GM23338 (cell line): Measurements from ENCODE around the gene C20orf173. TPM values are rescaled to one million over a fixed set of nuclear protein-coding genes. Genes with fewer than 3 reads are reported as not detected.

Experiments
- ATAC-seq: fragments of 200-7000 bp; cut with Tn5 transposase; 3 replicates; pipeline ENCODE4 v1.9.1; 2020
- DNase-seq: peaks from one replicate; pipeline ENCODE4 v3.0.0-alpha.2; 2015; ENCODE audit warnings: low spot score
- H2AFZ ChIP-seq: fragments of 200-600 bp; sonication (generic); 2 replicates; pipeline ENCODE4 v1.8.0; 2016; ENCODE audit warnings: antibody characterized with exemption, mild to moderate bottlenecking, moderate library complexity
- H3F3A ChIP-seq: fragments of 200-600 bp; sonication (generic); replicated peaks from 2 replicates; pipeline ENCODE4 v1.8.0; 2017; ENCODE audit warnings: antibody characterized with exemption, mixed run types, low read depth
- H3K27ac ChIP-seq: fragments of 200-600 bp; sonication (generic); 2 replicates; pipeline ENCODE4 v1.6.1; 2016; ENCODE audit warnings: low read depth
- H3K27me3 ChIP-seq: fragments of 200-600 bp; sonication (generic); 2 replicates; pipeline ENCODE4 v1.8.0; 2016; ENCODE audit warnings: mild to moderate bottlenecking, mixed run types, moderate library complexity; ENCODE audit not compliant: insufficient read depth
- H3K36me3 ChIP-seq: fragments of 200-600 bp; sonication (generic); 2 replicates; pipeline ENCODE4 v1.8.0; 2016; ENCODE audit warnings: mild to moderate bottlenecking; ENCODE audit not compliant: insufficient read depth
- H3K4me1 ChIP-seq: fragments of 200-600 bp; sonication (generic); 2 replicates; pipeline ENCODE4 v1.8.0; 2016; ENCODE audit warnings: mild to moderate bottlenecking, moderate library complexity; ENCODE audit not compliant: insufficient read depth
- H3K4me2 ChIP-seq: fragments of 200-600 bp; sonication (generic); 2 replicates; pipeline ENCODE4 v1.7.1; 2017; ENCODE audit warnings: mixed run types
- H3K4me3 ChIP-seq: fragments of 200-600 bp; sonication (generic); 2 replicates; pipeline ENCODE4 v1.6.1; 2016; ENCODE audit warnings: mixed run types
- H3K79me2 ChIP-seq: fragments of 200-600 bp; sonication (generic); replicated peaks from 2 replicates; pipeline ENCODE4 v1.8.0; 2017; ENCODE audit warnings: mild to moderate bottlenecking; ENCODE audit not compliant: insufficient read depth
- H3K9me2 ChIP-seq: fragments of 200-600 bp; sonication (generic); 2 replicates; pipeline ENCODE4 v1.8.0; 2017; ENCODE audit not compliant: insufficient read depth
- H4K20me1 ChIP-seq: fragments of 200-600 bp; sonication (generic); replicated peaks from 2 replicates; pipeline ENCODE4 v1.8.0; 2017; ENCODE audit warnings: mild to moderate bottlenecking; ENCODE audit not compliant: insufficient read depth
- H3K27ac Mint-ChIP-seq: 2 replicates; pipeline ENCODE4 v1.8.0; 2020; ENCODE audit warnings: inconsistent platforms, mild to moderate bottlenecking, moderate library complexity, mixed read lengths
- H3K27me3 Mint-ChIP-seq: 3 replicates; pipeline ENCODE4 v1.8.0; 2022; ENCODE audit warnings: low read depth, mild to moderate bottlenecking, moderate library complexity, mixed read lengths, inconsistent platforms; ENCODE audit not compliant: insufficient read depth, poor library complexity
- H3K36me3 Mint-ChIP-seq: 3 replicates; pipeline ENCODE4 v1.8.0; 2021; ENCODE audit warnings: low read depth, mild to moderate bottlenecking, inconsistent platforms, moderate library complexity, mixed read lengths
- H3K4me1 Mint-ChIP-seq: 3 replicates; pipeline ENCODE4 v1.8.0; 2020; ENCODE audit warnings: mild to moderate bottlenecking, inconsistent platforms, mixed read lengths
- H3K4me3 Mint-ChIP-seq: 3 replicates; pipeline ENCODE4 v1.8.0; 2021; ENCODE audit warnings: moderate library complexity, mild to moderate bottlenecking, inconsistent platforms, mixed read lengths
- H3K9me3 Mint-ChIP-seq: 3 replicates; pipeline ENCODE4 v1.8.0; 2020; ENCODE audit warnings: moderate library complexity, mild to moderate bottlenecking, inconsistent platforms, mixed read lengths
- EZH2 ChIP-seq: fragments of 200-600 bp; sonication (generic); IDR thresholded peaks from one replicate; pipeline ENCODE4 v1.8.0; 2017; ENCODE audit warnings: antibody characterized with exemption, mild to moderate bottlenecking, low read depth; ENCODE audit not compliant: unreplicated experiment
- JUNB ChIP-seq: IDR thresholded peaks from one replicate; pipeline ENCODE4 v1.6.1; 2016; ENCODE audit warnings: antibody characterized with exemption; ENCODE audit not compliant: unreplicated experiment
- NANOG ChIP-seq: IDR thresholded peaks from 2 replicates; pipeline ENCODE4 v1.6.1; 2016; ENCODE audit warnings: antibody characterized with exemption, borderline replicate concordance
- POLR2AphosphoS5 ChIP-seq: IDR thresholded peaks from 2 replicates; pipeline ENCODE4 v1.6.1; 2016; ENCODE audit warnings: antibody characterized with exemption, low read depth
- STAT1 ChIP-seq: IDR thresholded peaks from one replicate; pipeline ENCODE4 v1.6.1; 2016; ENCODE audit warnings: antibody characterized with exemption; ENCODE audit not compliant: unreplicated experiment
- ZNF114 ChIP-seq: fragments of 250-450 bp; sonication (Bioruptor Pico); IDR thresholded peaks from 2 replicates; pipeline ENCODE4 v1.5.0; 2020; ENCODE audit warnings: mild to moderate bottlenecking, moderate library complexity
- polyA plus RNA-seq: library from polyadenylated mRNA; unstranded; fragments of >200 nt; fragmentation: Nextera tagmentation; extraction: Ambion mirVana; gene quantifications from 2 replicates; pipeline ENCODE4 v1.2.1, GENCODE V29; 2016
- total RNA-seq: library from RNA; depleted of rRNA; stranded (reverse); fragments of >200 nt; shearing (Covaris generic); gene quantifications from 2 replicates; pipeline ENCODE4 v1.2.3, GENCODE V29; 2014
- TF ChIP-seq, protein P1 (sequence below): IDR thresholded peaks from one replicate; pipeline ENCODE4 v1.6.1; 2018; ENCODE audit warnings: antibody characterized with exemption; ENCODE audit not compliant: unreplicated experiment
- TF ChIP-seq, protein P2 (sequence below): IDR thresholded peaks from 2 replicates; pipeline ENCODE4 v1.6.1; 2016; ENCODE audit warnings: antibody characterized with exemption

C20orf173 gene
- total and polyA plus RNA-seq, 2 experiments from 2014 or later, result not detected

DNA sequence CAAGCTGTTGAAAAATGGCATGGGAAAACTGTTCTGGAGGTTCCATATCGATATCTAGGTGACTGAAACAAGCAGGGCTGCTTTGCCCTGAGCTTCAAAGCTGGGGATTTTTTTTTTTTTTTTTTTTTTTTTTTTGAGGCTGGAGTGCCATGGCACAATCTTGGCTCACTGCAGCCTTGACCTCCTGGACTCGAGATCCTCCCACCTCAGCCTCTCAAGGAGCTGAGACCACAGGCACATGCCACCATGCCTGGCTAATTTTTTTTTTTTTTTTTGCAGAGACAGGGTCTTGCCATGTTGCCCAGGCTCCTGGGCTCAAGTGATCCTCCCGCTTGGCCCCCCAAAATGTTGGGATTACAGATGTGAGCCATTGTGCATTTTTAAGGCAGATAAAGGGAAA lies 23.5 kb upstream of the C20orf173 start:
- Histone ChIP-seq H3F3A (no peaks in the 10 kb centered on the region), H3K4me3 (no peak overlapping the region), H3K4me2 (no peak overlapping the region), H3K27ac (no peak overlapping the region), H3K4me1 (no peaks in the 10 kb centered on the region), H3K27me3 (no peaks in the 10 kb centered on the region), H3K36me3 (peaks cover 22% of the 10 kb centered on the region), H2AFZ (no peak overlapping the region), H4K20me1 (no peaks in the 10 kb centered on the region; the same call in 1 of the 2 replicates), H3K9me2 (no peaks in the 10 kb centered on the region), H3K79me2 (no peaks in the 10 kb centered on the region)
- ATAC-seq (no peak), DNase-seq (no peak)
- TF ChIP-seq, protein P1, sequence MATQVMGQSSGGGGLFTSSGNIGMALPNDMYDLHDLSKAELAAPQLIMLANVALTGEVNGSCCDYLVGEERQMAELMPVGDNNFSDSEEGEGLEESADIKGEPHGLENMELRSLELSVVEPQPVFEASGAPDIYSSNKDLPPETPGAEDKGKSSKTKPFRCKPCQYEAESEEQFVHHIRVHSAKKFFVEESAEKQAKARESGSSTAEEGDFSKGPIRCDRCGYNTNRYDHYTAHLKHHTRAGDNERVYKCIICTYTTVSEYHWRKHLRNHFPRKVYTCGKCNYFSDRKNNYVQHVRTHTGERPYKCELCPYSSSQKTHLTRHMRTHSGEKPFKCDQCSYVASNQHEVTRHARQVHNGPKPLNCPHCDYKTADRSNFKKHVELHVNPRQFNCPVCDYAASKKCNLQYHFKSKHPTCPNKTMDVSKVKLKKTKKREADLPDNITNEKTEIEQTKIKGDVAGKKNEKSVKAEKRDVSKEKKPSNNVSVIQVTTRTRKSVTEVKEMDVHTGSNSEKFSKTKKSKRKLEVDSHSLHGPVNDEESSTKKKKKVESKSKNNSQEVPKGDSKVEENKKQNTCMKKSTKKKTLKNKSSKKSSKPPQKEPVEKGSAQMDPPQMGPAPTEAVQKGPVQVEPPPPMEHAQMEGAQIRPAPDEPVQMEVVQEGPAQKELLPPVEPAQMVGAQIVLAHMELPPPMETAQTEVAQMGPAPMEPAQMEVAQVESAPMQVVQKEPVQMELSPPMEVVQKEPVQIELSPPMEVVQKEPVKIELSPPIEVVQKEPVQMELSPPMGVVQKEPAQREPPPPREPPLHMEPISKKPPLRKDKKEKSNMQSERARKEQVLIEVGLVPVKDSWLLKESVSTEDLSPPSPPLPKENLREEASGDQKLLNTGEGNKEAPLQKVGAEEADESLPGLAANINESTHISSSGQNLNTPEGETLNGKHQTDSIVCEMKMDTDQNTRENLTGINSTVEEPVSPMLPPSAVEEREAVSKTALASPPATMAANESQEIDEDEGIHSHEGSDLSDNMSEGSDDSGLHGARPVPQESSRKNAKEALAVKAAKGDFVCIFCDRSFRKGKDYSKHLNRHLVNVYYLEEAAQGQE, result no peak
- Mint-ChIP-seq H3K27me3 (peaks cover 2% of the 10 kb centered on the region), H3K4me1 (no peaks in the 10 kb centered on the region), H3K4me3 (no peak overlapping the region), H3K9me3 (no peaks in the 10 kb centered on the region), H3K27ac (no peak overlapping the region), H3K36me3 (peaks cover 36% of the 10 kb centered on the region)

DNA sequence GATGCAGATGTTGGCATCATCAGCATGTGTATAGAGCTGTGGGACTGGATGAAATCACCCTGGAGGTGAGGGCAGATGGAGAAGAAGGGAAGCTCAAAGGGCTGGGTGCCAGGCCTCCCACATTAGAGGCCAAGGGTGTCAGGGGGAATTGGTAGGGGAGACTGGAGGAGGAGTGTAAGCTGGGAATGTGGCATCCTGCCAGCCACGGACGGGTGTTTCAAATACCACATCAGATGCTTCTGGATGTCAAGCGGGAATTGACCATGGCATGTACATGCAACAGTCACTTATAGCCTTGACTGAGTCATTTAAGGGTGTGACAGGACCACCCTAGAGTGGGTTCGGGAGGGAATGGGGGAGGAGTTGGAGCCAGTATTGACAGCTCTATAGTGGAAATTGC lies 22.1 kb upstream of the C20orf173 start:
- Mint-ChIP-seq H3K4me3 (no peak overlapping the region), H3K9me3 (no peaks in the 10 kb centered on the region), H3K27me3 (no peaks in the 10 kb centered on the region), H3K4me1 (no peaks in the 10 kb centered on the region), H3K36me3 (peaks cover 30% of the 10 kb centered on the region), H3K27ac (no peak overlapping the region)
- H3K4me2 ChIP-seq, result no peak overlapping the region
- H3K9me2 ChIP-seq, result no peaks in the 10 kb centered on the region
- no peak overlapping the region for H3K4me3 ChIP-seq
- no peaks in the 10 kb centered on the region; the same call in none of the 2 replicates for H4K20me1 ChIP-seq
- no peak overlapping the region for H3K27ac ChIP-seq
- no peak for ATAC-seq
- DNase-seq, result no peak
- no peaks in the 10 kb centered on the region for H3K4me1 ChIP-seq
- no peak overlapping the region for H2AFZ ChIP-seq
- H3F3A ChIP-seq, result no peaks in the 10 kb centered on the region
- H3K79me2 ChIP-seq, result no peaks in the 10 kb centered on the region
- H3K36me3 ChIP-seq, result peaks cover 23% of the 10 kb centered on the region
- no peaks in the 10 kb centered on the region for H3K27me3 ChIP-seq
- no peak for TF ChIP-seq JUNB
- no peak for TF ChIP-seq POLR2AphosphoS5
- no peak for TF ChIP-seq STAT1
- no peak for TF ChIP-seq ZNF114 (CRISPR knock-in tag)
- TF ChIP-seq, protein P1, result no peak
- TF ChIP-seq, protein P2, sequence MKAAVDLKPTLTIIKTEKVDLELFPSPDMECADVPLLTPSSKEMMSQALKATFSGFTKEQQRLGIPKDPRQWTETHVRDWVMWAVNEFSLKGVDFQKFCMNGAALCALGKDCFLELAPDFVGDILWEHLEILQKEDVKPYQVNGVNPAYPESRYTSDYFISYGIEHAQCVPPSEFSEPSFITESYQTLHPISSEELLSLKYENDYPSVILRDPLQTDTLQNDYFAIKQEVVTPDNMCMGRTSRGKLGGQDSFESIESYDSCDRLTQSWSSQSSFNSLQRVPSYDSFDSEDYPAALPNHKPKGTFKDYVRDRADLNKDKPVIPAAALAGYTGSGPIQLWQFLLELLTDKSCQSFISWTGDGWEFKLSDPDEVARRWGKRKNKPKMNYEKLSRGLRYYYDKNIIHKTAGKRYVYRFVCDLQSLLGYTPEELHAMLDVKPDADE, result no peak
- TF ChIP-seq NANOG, result no peak
- no peak for TF ChIP-seq EZH2
